WTC11 (cell line): ENCODE measurements around the gene OCA2.

Experiments
- ATF2 ChIP-seq: sonication (generic); formaldehyde crosslinking; IDR thresholded peaks from 2 replicates; pipeline ENCODE4 v1.8.1; 2022; ENCODE audit warnings: low read depth, missing genetic modification reagents, borderline replicate concordance
- CREB1 ChIP-seq: sonication (generic); formaldehyde crosslinking; IDR thresholded peaks from 2 replicates; pipeline ENCODE4 v1.8.0; 2023; ENCODE audit warnings: mild to moderate bottlenecking, missing genetic modification reagents
- CTCF ChIP-seq: fragments of 200-600 bp; IDR thresholded peaks from 2 replicates; pipeline ENCODE4 v1.8.0; 2022; ENCODE audit warnings: antibody characterized with exemption
- ESRRA ChIP-seq: sonication (generic); formaldehyde crosslinking; IDR thresholded peaks from 2 replicates; pipeline ENCODE4 v1.8.1; 2022; ENCODE audit warnings: mild to moderate bottlenecking, missing genetic modification reagents, borderline replicate concordance
- FOXJ3 ChIP-seq: sonication (generic); formaldehyde crosslinking; IDR thresholded peaks from 2 replicates; pipeline ENCODE4 v1.9.0; 2021; ENCODE audit warnings: missing genetic modification reagents, mild to moderate bottlenecking, borderline replicate concordance
- IRF1 ChIP-seq: sonication (generic); formaldehyde crosslinking; IDR thresholded peaks from 2 replicates; pipeline ENCODE4 v1.8.0; 2023; ENCODE audit warnings: missing genetic modification reagents
- TEAD4 ChIP-seq: sonication (generic); formaldehyde crosslinking; IDR thresholded peaks from 2 replicates; pipeline ENCODE4 v1.8.0; 2022; ENCODE audit warnings: mild to moderate bottlenecking, missing genetic modification reagents
- ZNF121 ChIP-seq: sonication (generic); formaldehyde crosslinking; IDR thresholded peaks from 2 replicates; pipeline ENCODE4 v1.8.0; 2023; ENCODE audit warnings: missing genetic modification reagents
- ZNF232 ChIP-seq: sonication (generic); formaldehyde crosslinking; IDR thresholded peaks from 2 replicates; pipeline ENCODE4 v1.8.0; 2022; ENCODE audit warnings: mild to moderate bottlenecking, missing genetic modification reagents
- ZNF263 ChIP-seq: sonication (generic); formaldehyde crosslinking; IDR thresholded peaks from 2 replicates; pipeline ENCODE4 v1.8.1; 2022; ENCODE audit warnings: low read depth, mild to moderate bottlenecking, moderate library complexity, missing genetic modification reagents
- TF ChIP-seq, protein P1 (sequence below): sonication (generic); formaldehyde crosslinking; IDR thresholded peaks from 2 replicates; pipeline ENCODE4 v1.8.1; 2022; ENCODE audit warnings: low read depth, mild to moderate bottlenecking, moderate library complexity, missing genetic modification reagents, borderline replicate concordance
- TF ChIP-seq, protein P2 (sequence below): sonication (generic); formaldehyde crosslinking; IDR thresholded peaks from 2 replicates; pipeline ENCODE4 v1.8.1; 2023; ENCODE audit warnings: mild to moderate bottlenecking, missing genetic modification reagents

DNA sequence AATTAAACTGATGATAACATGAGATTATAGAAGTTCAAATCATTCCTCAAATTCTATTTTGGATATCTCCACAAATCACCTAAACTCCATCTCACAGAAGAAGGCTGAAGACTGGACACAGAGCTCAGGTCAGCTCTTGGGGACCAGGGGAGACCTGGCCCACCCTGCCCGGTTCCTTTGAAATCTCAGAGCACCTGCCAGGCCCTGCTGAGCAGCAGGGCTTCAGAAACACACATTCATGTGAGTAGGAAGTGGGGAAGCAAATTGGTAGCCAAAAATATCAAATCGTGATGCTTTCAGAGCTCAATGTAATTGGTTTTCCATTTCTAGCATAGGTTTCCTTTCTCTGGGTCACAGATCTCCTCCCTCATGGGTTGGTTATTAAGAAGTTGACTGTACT is 76.2 kb downstream of the OCA2 start:
- TF ChIP-seq TEAD4 (CRISPR knock-in tag) (no peak), CTCF (no peak), ZNF263 (CRISPR knock-in tag) (no peak), ATF2 (CRISPR knock-in tag) (no peak), ZNF232 (CRISPR knock-in tag) (no peak), ESRRA (CRISPR knock-in tag) (no peak), CREB1 (CRISPR knock-in tag) (no peak), FOXJ3 (CRISPR knock-in tag) (no peak), IRF1 (CRISPR knock-in tag) (no peak), ZNF121 (CRISPR knock-in tag) (no peak)
- TF ChIP-seq, protein P1, sequence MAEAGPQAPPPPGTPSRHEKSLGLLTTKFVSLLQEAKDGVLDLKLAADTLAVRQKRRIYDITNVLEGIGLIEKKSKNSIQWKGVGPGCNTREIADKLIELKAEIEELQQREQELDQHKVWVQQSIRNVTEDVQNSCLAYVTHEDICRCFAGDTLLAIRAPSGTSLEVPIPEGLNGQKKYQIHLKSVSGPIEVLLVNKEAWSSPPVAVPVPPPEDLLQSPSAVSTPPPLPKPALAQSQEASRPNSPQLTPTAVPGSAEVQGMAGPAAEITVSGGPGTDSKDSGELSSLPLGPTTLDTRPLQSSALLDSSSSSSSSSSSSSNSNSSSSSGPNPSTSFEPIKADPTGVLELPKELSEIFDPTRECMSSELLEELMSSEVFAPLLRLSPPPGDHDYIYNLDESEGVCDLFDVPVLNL (CRISPR knock-in tag) = no peak
- TF ChIP-seq, protein P2, sequence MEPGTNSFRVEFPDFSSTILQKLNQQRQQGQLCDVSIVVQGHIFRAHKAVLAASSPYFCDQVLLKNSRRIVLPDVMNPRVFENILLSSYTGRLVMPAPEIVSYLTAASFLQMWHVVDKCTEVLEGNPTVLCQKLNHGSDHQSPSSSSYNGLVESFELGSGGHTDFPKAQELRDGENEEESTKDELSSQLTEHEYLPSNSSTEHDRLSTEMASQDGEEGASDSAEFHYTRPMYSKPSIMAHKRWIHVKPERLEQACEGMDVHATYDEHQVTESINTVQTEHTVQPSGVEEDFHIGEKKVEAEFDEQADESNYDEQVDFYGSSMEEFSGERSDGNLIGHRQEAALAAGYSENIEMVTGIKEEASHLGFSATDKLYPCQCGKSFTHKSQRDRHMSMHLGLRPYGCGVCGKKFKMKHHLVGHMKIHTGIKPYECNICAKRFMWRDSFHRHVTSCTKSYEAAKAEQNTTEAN = no peak
